Esophagus squamous epithelium (tissue), 4 donors: Measurements from ENCODE around the gene MIEF1.

Experiments used
- POLR2A ChIP-seq, 4 donors: fragments of 450-650 bp; IDR thresholded peaks; one replicate each; pipeline ENCODE4 v1.6.1; 2017; ENCODE audit warnings: antibody characterized with exemption in 4 of 4, mild to moderate bottlenecking in 4 of 4, moderate library complexity in 3 of 4
- TF ChIP-seq, protein P1 (sequence below), 6 experiments: fragments of 450-650 bp in 4 of 6; fragments of 200-600 bp in 2 of 6; sonication (generic) in 2 of 6; IDR thresholded peaks; one replicate each; pipeline ENCODE4 v1.5.1; 2016 to 2019; ENCODE audit warnings: antibody characterized with exemption in 6 of 6, mild to moderate bottlenecking in 4 of 6, moderate library complexity in 4 of 6

DNA sequence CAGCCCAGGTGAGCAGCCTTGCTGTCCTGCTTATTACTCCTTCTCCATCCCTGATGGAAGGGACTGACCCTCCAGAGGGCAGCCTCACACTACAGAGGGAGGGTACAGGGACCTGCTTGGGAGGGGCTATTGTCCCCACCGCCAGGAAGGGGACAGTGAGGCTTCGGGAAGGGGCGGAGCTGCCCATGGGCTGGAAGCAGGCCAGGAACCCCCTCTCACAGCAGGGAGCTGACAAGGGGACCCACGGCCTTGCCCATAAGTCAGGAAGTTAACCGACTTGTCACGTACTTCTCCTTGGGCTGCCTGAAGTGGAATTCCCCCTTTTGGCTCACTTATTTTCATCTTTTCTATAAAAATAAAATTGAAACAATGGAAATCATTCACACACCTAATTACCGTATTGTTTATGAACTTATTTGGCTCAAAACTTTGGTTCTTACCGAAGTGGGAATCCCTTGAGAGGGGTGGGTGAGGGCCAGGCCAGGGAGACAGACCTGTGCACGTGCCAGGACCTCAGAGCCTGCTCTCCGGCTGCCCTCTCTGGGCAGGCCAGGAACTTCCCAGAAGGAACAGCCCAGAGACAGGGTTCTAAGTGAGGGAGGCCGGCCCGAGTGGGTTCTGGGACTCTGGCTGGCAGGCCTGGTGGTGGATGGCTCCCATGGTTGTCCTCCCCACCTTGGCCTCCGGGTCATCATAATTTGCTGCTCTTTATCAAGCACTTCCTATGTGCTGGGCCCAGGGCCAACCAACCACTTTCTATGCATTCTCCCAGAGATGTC is 39.5 kb upstream of the MIEF1 start:
- TF ChIP-seq, protein P1, sequence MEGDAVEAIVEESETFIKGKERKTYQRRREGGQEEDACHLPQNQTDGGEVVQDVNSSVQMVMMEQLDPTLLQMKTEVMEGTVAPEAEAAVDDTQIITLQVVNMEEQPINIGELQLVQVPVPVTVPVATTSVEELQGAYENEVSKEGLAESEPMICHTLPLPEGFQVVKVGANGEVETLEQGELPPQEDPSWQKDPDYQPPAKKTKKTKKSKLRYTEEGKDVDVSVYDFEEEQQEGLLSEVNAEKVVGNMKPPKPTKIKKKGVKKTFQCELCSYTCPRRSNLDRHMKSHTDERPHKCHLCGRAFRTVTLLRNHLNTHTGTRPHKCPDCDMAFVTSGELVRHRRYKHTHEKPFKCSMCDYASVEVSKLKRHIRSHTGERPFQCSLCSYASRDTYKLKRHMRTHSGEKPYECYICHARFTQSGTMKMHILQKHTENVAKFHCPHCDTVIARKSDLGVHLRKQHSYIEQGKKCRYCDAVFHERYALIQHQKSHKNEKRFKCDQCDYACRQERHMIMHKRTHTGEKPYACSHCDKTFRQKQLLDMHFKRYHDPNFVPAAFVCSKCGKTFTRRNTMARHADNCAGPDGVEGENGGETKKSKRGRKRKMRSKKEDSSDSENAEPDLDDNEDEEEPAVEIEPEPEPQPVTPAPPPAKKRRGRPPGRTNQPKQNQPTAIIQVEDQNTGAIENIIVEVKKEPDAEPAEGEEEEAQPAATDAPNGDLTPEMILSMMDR (IDR thresholded peaks at IDR 0.05): no peak
- TF ChIP-seq POLR2A (IDR thresholded peaks at IDR 0.05): no peak
